Liver (tissue), 3 donors: ENCODE measurements around the gene L3MBTL1.

Experiments used
- EGR1 ChIP-seq, 2 donors: IDR thresholded peaks; 2 replicates each; pipeline ENCODE4 v1.6.1; 2016 to 2018; ENCODE audit warnings: antibody characterized with exemption in 2 of 2, low read depth in 2 of 2
- GABPA ChIP-seq, 2 donors: IDR thresholded peaks in 1 of 2; conservative IDR thresholded peaks in 1 of 2; 2 replicates each; pipeline ENCODE4 v1.6.1; 2016; ENCODE audit warnings: antibody characterized with exemption in 2 of 2, mild to moderate bottlenecking in 1 of 2, moderate library complexity in 1 of 2
- HNF4A ChIP-seq, 2 donors: conservative IDR thresholded peaks; 2 replicates each; pipeline ENCODE4 v1.6.1; 2016; ENCODE audit warnings: antibody characterized with exemption in 2 of 2, mild to moderate bottlenecking in 2 of 2
- HNF4G ChIP-seq: IDR thresholded peaks from 2 replicates; pipeline ENCODE4 v1.6.1; 2016; ENCODE audit warnings: antibody characterized with exemption
- JUND ChIP-seq, 2 donors: IDR thresholded peaks; 2 replicates each; pipeline ENCODE4 v1.6.1; 2016; ENCODE audit warnings: antibody characterized with exemption in 2 of 2
- MAX ChIP-seq: IDR thresholded peaks from 2 replicates; pipeline ENCODE4 v1.6.1; 2016; ENCODE audit warnings: antibody characterized with exemption
- SP1 ChIP-seq: IDR thresholded peaks from 2 replicates; pipeline ENCODE4 v1.6.1; 2018; ENCODE audit warnings: antibody characterized with exemption, mild to moderate bottlenecking
- TAF1 ChIP-seq: conservative IDR thresholded peaks from 2 replicates; pipeline ENCODE4 v1.6.1; 2016; ENCODE audit warnings: antibody characterized with exemption, mild to moderate bottlenecking
- YY1 ChIP-seq: IDR thresholded peaks from 2 replicates; pipeline ENCODE4 v1.6.1; 2016; ENCODE audit warnings: antibody characterized with exemption, mild to moderate bottlenecking
- TF ChIP-seq, protein P1 (sequence below): fragments of 150-350 bp; IDR thresholded peaks from 2 replicates; pipeline ENCODE4 v1.5.1; 2017; ENCODE audit warnings: improper control_type of control experiment, low read depth, low read length; ENCODE audit not compliant: missing input control
- TF ChIP-seq, protein P2 (sequence below): IDR thresholded peaks from 2 replicates; pipeline ENCODE4 v1.6.1; 2016; ENCODE audit warnings: antibody characterized with exemption, mild to moderate bottlenecking
- donor health status: healthy.
- donor health status: healthy.

GRCh38 chr20:43458422-43458924 lies 49.0 kb upstream of the L3MBTL1 start:
- TF ChIP-seq, protein P1, sequence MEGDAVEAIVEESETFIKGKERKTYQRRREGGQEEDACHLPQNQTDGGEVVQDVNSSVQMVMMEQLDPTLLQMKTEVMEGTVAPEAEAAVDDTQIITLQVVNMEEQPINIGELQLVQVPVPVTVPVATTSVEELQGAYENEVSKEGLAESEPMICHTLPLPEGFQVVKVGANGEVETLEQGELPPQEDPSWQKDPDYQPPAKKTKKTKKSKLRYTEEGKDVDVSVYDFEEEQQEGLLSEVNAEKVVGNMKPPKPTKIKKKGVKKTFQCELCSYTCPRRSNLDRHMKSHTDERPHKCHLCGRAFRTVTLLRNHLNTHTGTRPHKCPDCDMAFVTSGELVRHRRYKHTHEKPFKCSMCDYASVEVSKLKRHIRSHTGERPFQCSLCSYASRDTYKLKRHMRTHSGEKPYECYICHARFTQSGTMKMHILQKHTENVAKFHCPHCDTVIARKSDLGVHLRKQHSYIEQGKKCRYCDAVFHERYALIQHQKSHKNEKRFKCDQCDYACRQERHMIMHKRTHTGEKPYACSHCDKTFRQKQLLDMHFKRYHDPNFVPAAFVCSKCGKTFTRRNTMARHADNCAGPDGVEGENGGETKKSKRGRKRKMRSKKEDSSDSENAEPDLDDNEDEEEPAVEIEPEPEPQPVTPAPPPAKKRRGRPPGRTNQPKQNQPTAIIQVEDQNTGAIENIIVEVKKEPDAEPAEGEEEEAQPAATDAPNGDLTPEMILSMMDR: no peak
- TF ChIP-seq YY1 (no peak), JUND (IDR thresholded peaks at IDR 0.05) (no peak), MAX (no peak), SP1 (no peak), TAF1 (no peak), HNF4A (conservative IDR thresholded peaks at IDR 0.05) (no peak), EGR1 (IDR thresholded peaks at IDR 0.05; ENCODE audit: low read depth in 2 of 2) (no peak), GABPA (IDR thresholded peaks at IDR 0.05 in 1 of 2, conservative IDR thresholded peaks at IDR 0.05 in 1 of 2) (no peak), HNF4G (no peak)
- TF ChIP-seq, protein P2, sequence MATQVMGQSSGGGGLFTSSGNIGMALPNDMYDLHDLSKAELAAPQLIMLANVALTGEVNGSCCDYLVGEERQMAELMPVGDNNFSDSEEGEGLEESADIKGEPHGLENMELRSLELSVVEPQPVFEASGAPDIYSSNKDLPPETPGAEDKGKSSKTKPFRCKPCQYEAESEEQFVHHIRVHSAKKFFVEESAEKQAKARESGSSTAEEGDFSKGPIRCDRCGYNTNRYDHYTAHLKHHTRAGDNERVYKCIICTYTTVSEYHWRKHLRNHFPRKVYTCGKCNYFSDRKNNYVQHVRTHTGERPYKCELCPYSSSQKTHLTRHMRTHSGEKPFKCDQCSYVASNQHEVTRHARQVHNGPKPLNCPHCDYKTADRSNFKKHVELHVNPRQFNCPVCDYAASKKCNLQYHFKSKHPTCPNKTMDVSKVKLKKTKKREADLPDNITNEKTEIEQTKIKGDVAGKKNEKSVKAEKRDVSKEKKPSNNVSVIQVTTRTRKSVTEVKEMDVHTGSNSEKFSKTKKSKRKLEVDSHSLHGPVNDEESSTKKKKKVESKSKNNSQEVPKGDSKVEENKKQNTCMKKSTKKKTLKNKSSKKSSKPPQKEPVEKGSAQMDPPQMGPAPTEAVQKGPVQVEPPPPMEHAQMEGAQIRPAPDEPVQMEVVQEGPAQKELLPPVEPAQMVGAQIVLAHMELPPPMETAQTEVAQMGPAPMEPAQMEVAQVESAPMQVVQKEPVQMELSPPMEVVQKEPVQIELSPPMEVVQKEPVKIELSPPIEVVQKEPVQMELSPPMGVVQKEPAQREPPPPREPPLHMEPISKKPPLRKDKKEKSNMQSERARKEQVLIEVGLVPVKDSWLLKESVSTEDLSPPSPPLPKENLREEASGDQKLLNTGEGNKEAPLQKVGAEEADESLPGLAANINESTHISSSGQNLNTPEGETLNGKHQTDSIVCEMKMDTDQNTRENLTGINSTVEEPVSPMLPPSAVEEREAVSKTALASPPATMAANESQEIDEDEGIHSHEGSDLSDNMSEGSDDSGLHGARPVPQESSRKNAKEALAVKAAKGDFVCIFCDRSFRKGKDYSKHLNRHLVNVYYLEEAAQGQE: no peak
